TTC549 (cell line): Measurements from ENCODE around the gene KRTAP22-2.

ENCODE experiments used
- FAIRE-seq: peaks from 2 replicates; lab custom pipeline; 2012; peaks lifted over from hg19 to GRCh38; lab: Jason Lieb, UNC

The KRTAP22-2 gene

DNA sequence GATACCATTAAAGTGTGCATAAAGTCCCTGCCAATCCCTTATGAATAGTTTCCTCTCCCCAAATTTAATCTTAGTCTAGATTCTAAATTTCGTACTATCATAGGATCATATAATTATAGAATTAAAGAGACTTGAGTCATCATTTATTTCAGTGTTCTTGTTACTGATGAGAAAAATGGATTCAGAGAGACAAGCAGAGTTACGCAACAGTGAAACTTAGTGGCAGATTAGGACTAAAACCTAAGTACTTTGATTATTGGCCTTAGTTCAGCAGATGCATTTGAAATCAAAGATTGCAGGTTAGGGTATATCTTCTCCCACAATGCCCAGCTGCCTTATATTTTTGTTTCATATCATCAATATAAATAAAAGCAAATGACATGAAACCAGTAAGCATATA, 28.2 kb downstream of the KRTAP22-2 start:
- FAIRE-seq, result no peak

DNA sequence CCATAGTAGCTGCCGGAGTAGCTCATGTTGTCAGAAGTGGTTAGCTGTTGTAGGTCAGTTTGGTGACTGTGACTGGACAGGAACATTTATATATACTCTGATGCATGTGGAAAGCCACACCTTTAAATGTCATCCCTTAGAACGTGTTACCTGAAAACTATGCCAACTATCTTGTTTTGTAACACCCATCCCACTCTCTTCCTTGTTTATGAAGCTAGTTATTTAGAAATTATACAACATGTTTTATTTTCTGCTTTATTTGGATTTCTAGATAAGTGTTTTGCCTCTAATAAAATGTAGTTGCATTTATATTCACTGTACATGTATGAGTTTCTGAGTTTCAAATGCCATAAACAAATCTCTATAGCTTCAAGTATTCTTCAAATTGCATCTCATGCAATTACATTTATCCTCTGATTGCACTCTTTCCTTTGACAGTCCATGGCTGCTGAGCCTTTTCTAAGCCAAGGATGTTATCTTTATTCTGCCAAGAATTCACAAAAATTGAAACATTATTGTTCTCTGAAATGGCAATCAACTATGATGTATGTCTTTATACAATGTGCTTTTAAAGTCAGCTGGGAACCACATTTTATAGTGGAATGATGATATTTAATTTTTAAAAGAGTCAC, 28.8 kb downstream of the KRTAP22-2 start, which contains the start of gene KRTAP19-7:
TSS of gene KRTAP19-7 (minus strand) at position 51 of the 632 bp plus-strand sequence. CDS start at position 26, 25 bp downstream.
- FAIRE-seq, result no peak

DNA sequence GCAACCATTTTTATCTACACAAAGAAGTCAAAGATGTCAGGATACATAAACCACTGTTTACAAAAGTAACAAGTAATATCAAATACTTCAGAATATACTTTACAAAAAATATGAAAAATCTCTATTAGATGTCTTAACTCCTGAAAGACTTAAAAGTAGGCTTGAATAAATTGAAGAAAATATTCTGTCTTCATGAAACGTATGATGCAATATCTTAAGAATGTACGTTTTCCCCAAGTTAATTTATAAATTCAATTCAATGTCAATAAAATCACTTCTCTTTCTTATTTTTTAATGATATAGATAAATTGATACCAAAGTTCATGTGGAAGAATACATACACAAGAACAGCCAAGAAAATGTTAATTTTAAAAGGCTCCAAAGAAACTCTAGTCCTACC, 35.1 kb downstream of the KRTAP22-2 start:
- FAIRE-seq, result no peak

DNA sequence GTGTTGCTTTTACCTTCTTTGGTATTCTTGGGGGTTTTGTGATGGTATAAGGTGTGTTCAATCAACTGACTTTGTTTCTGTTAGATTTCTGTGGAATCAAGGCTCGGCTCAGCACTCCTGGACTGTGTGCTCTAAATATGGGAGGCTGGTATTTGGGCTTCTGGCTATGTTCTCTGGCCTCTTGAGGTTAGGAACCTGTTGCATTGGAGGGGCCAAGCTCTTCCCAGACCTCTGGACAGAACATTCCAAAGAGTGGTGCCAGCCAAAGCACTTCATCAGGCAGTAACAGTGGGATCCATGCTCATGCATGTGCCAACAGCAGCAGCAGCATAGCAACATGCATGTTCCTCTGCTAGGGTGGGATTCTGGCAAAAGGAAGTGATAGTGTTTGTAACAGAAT, 37.4 kb downstream of the KRTAP22-2 start:
- FAIRE-seq, result no peak

GRCh38 chr21:30541764-30542163, 48.4 kb downstream of the KRTAP22-2 start, which contains the start of gene KRTAP19-6:
KRTAP19-6 (minus strand) TSS chr21:30541864; CDS start chr21:30541833, 31 bp downstream.
- no peak for FAIRE-seq
